Smooth muscle cell (in vitro differentiated cells): Measurements from ENCODE around the gene SLC35G6. TPM values are rescaled to one million over a fixed set of nuclear protein-coding genes. Genes with fewer than 3 reads are reported as not detected.

Source experiments
- DNase-seq: peaks from one replicate; lab custom pipeline; 2025; ENCODE audit not compliant: unreplicated experiment; lab: John Stamatoyannopoulos, UW
- H2AFZ ChIP-seq: fragments of 200-600 bp; sonication (generic); 2 replicates; pipeline ENCODE4 v1.6.0; 2016; ENCODE audit warnings: antibody characterized with exemption, low read depth, mild to moderate bottlenecking
- H3F3A ChIP-seq: fragments of 200-600 bp; sonication (generic); 2 replicates; pipeline ENCODE4 v1.6.0; 2017; ENCODE audit warnings: antibody characterized with exemption, low read depth
- H3K27ac ChIP-seq: fragments of 200-600 bp; sonication (generic); 2 replicates; pipeline ENCODE4 v1.5.1; 2016; ENCODE audit warnings: low read depth, mild to moderate bottlenecking
- H3K27me3 ChIP-seq: fragments of 200-600 bp; sonication (generic); 2 replicates; pipeline ENCODE4 v1.6.1; 2016; ENCODE audit warnings: low read depth, mild to moderate bottlenecking
- H3K36me3 ChIP-seq: fragments of 200-600 bp; sonication (generic); 2 replicates; pipeline ENCODE4 v1.5.1; 2016; ENCODE audit warnings: low read depth
- H3K4me1 ChIP-seq: fragments of 200-600 bp; sonication (generic); 2 replicates; pipeline ENCODE4 v1.5.1; 2016; ENCODE audit warnings: low read depth
- H3K4me2 ChIP-seq: fragments of 200-600 bp; sonication (generic); 2 replicates; pipeline ENCODE4 v1.6.0; 2016; ENCODE audit warnings: mild to moderate bottlenecking
- H3K4me3 ChIP-seq: fragments of 200-600 bp; sonication (generic); 2 replicates; pipeline ENCODE4 v1.5.1; 2016; ENCODE audit warnings: mild to moderate bottlenecking
- H3K79me2 ChIP-seq: fragments of 200-600 bp; sonication (generic); 2 replicates; pipeline ENCODE4 v1.6.0; 2016; ENCODE audit warnings: low read depth, mild to moderate bottlenecking
- H3K9ac ChIP-seq: fragments of 200-600 bp; sonication (generic); 2 replicates; pipeline ENCODE4 v1.6.0; 2016; ENCODE audit warnings: low read depth
- H3K9me3 ChIP-seq: fragments of 200-600 bp; sonication (generic); replicated peaks from 2 replicates; pipeline ENCODE4 v1.5.1; 2016; ENCODE audit warnings: low read depth
- H4K20me1 ChIP-seq: fragments of 200-600 bp; sonication (generic); 2 replicates; pipeline ENCODE4 v1.6.0; 2016; ENCODE audit warnings: low read depth
- WGBS: methylation state at CpG from one replicate; pipeline ENCODE4 v1.1.7; 2016; ENCODE audit warnings: low lambda C conversion rate; 5-methylcytosine and 5-hydroxymethylcytosine counted together
- polyA plus RNA-seq: library from polyadenylated mRNA; unstranded; fragments of >200 nt; fragmentation: Nextera tagmentation; extraction: Ambion mirVana; gene quantifications from 2 replicates; pipeline ENCODE4 v1.2.1, GENCODE V29; 2016
- total RNA-seq: library from RNA; depleted of rRNA; stranded (reverse); fragments of >200 nt; gene quantifications from 2 replicates; pipeline ENCODE4 v1.2.3, GENCODE V29; 2014
- TF ChIP-seq, protein P1 (sequence below): fragments of 200-600 bp; sonication (generic); IDR thresholded peaks from 2 replicates; pipeline ENCODE4 v1.5.1; 2017; ENCODE audit warnings: borderline replicate concordance, mild to moderate bottlenecking, antibody characterized with exemption; ENCODE audit not compliant: insufficient read depth, poor library complexity, severe bottlenecking

Gene SLC35G6
- total and polyA plus RNA-seq, 2 experiments from 2014 or later, result not detected

DNA sequence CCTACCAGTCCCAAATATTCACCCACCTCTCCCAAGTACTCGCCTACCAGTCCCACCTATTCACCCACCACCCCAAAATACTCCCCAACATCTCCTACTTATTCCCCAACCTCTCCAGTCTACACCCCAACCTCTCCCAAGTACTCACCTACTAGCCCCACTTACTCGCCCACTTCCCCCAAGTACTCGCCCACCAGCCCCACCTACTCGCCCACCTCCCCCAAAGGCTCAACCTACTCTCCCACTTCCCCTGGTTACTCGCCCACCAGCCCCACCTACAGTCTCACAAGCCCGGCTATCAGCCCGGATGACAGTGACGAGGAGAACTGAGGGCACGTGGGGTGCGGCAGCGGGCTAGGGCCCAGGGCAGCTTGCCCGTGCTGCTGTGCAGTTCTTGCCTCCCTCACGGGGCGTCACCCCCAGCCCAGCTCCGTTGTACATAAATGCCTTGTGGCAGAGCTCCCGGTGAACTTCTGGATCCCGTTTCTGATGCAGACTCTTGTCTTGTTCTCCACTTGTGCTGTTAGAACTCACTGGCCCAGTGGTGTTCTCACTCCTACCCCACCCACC, 32.7 kb downstream of the SLC35G6 start:
- no peak overlapping the region for H2AFZ ChIP-seq
- H3K4me2 ChIP-seq, result no peak overlapping the region
- no peaks in the 10 kb centered on the region for H3F3A ChIP-seq
- no peaks in the 10 kb centered on the region for H3K9me3 ChIP-seq
- H3K27me3 ChIP-seq, result no peaks in the 10 kb centered on the region
- no peaks in the 10 kb centered on the region for H3K79me2 ChIP-seq
- H3K4me3 ChIP-seq, result no peak overlapping the region
- no peaks in the 10 kb centered on the region for H4K20me1 ChIP-seq
- peaks cover 9% of the 10 kb centered on the region for H3K36me3 ChIP-seq
- TF ChIP-seq, protein P1, sequence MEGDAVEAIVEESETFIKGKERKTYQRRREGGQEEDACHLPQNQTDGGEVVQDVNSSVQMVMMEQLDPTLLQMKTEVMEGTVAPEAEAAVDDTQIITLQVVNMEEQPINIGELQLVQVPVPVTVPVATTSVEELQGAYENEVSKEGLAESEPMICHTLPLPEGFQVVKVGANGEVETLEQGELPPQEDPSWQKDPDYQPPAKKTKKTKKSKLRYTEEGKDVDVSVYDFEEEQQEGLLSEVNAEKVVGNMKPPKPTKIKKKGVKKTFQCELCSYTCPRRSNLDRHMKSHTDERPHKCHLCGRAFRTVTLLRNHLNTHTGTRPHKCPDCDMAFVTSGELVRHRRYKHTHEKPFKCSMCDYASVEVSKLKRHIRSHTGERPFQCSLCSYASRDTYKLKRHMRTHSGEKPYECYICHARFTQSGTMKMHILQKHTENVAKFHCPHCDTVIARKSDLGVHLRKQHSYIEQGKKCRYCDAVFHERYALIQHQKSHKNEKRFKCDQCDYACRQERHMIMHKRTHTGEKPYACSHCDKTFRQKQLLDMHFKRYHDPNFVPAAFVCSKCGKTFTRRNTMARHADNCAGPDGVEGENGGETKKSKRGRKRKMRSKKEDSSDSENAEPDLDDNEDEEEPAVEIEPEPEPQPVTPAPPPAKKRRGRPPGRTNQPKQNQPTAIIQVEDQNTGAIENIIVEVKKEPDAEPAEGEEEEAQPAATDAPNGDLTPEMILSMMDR, result no peak
- no peaks in the 10 kb centered on the region for H3K4me1 ChIP-seq
- no peak for DNase-seq
- no peak overlapping the region for H3K9ac ChIP-seq
- 95% methylated on average over 17 of the region's 17 CpGs for WGBS
- H3K27ac ChIP-seq, result no peak overlapping the region

DNA sequence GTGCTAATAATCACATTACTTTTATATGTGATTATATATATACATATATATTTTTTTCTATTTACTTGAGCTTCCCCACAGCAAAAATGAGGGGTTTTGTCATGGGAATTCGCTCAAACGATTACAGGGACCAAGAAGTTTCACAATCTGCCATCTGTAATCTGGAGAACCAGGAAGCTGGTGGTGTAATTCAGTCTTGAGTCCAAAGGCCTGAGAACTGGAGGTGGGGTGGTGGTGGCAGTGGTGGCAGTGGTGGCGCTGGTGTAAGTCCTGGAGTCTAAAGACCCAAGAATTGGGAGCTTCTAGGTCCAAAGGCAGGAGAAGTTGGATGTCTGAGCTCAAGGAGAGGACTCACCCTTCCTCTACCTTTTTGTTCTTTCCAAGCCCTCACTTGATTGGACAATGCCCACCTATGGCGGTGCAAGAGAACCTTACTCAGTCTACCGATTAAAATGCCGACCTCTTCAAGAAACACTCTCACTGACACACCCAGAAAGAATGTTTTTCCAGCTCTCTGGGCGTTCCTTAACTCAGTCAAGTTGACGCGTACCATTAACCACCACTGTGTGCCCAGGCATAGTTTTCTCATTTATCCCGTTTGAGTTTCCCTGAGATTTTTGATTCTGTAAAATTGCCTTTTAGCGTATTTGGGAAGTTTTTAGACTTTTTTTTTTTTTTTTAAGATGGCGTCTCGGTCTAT, 34.8 kb downstream of the SLC35G6 start:
- no peak overlapping the region for H3K9ac ChIP-seq
- 93% methylated on average over 13 of the region's 13 CpGs for WGBS
- no peaks in the 10 kb centered on the region for H3K79me2 ChIP-seq
- no peak for DNase-seq
- TF ChIP-seq, protein P1, result no peak
- H4K20me1 ChIP-seq, result no peaks in the 10 kb centered on the region
- H3K4me3 ChIP-seq, result no peak overlapping the region
- H3K36me3 ChIP-seq, result no peaks in the 10 kb centered on the region
- H3K4me2 ChIP-seq, result no peak overlapping the region
- no peaks in the 10 kb centered on the region for H3K27me3 ChIP-seq
- H3K9me3 ChIP-seq, result no peaks in the 10 kb centered on the region
- no peaks in the 10 kb centered on the region for H3F3A ChIP-seq
- H2AFZ ChIP-seq, result no peak overlapping the region
- no peaks in the 10 kb centered on the region for H3K4me1 ChIP-seq
- no peak overlapping the region for H3K27ac ChIP-seq

DNA sequence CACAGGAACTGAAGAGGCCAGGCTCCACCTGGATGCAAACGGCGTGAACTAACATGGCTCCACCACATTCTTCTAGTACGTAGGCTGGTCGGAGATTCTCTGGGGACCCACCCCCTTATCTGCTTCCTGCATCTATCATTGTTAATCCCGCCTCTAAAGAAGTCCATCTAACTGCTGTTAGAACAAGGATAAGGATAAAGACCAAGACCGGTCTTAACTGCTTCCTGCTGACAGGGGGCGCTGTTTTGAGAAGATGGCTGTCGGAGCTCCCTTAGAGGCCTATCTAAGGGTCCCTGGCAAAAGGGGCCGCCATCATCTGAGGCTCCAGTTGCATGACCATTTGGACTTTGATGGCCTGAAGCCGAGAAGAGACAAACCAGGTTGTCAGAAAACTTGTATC, 41.8 kb downstream of the SLC35G6 start:
- no peak overlapping the region for H2AFZ ChIP-seq
- no peak overlapping the region for H3K4me3 ChIP-seq
- H3K79me2 ChIP-seq, result no peaks in the 10 kb centered on the region
- no peaks in the 10 kb centered on the region for H3K27me3 ChIP-seq
- H4K20me1 ChIP-seq, result no peaks in the 10 kb centered on the region
- no peaks in the 10 kb centered on the region for H3K9me3 ChIP-seq
- no peak for DNase-seq
- TF ChIP-seq, protein P1, result peak; percentile 37
- no peaks in the 10 kb centered on the region for H3F3A ChIP-seq
- 56% methylated on average over 10 of the region's 10 CpGs for WGBS
- H3K9ac ChIP-seq, result no peak overlapping the region
- no peaks in the 10 kb centered on the region for H3K36me3 ChIP-seq
- H3K27ac ChIP-seq, result no peak overlapping the region
- no peaks in the 10 kb centered on the region for H3K4me1 ChIP-seq
- no peak overlapping the region for H3K4me2 ChIP-seq

DNA sequence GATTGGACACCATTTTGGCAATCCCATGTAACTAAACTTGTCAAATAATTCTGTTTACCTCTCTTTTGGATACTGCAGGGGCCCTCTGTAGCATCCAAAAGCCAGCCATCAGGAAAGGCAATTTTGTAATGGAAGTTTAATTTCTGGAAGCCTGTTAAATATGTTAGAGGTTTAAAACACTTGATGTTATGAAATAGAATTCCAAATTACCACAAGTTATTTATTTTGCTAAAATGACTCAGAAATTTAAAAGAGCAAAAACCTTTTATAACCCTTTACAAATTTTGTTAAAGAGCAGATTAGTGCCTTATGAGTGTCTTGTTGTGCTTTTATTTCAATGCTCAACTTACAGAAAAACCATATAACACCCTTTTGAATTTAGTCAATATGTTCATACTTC, 47.6 kb downstream of the SLC35G6 start:
- H3K9me3 ChIP-seq, result peaks cover 4% of the 10 kb centered on the region
- no peaks in the 10 kb centered on the region for H3K27me3 ChIP-seq
- no peaks in the 10 kb centered on the region for H3K79me2 ChIP-seq
- H3K9ac ChIP-seq, result no peak overlapping the region
- DNase-seq, result no peak
- H3K4me2 ChIP-seq, result no peak overlapping the region
- TF ChIP-seq, protein P1, result no peak
- H3K4me3 ChIP-seq, result no peak overlapping the region
- no peak overlapping the region for H3K27ac ChIP-seq
- H3K36me3 ChIP-seq, result peaks cover 3% of the 10 kb centered on the region
- no peaks in the 10 kb centered on the region for H4K20me1 ChIP-seq
- H3F3A ChIP-seq, result no peaks in the 10 kb centered on the region
- no peak overlapping the region for H2AFZ ChIP-seq
- H3K4me1 ChIP-seq, result no peaks in the 10 kb centered on the region
